DMS114 treated with DMSO at 0.1 percent for 48 hours (cell line): ENCODE measurements around the gene MAP3K9.

Experiments
- DNase-seq: peaks from one replicate; lab custom pipeline; 2025; ENCODE audit not compliant: unreplicated experiment; lab: John Stamatoyannopoulos, UW

Gene MAP3K9

GRCh38 chr14:70788898-70789297 is 20.4 kb downstream of the MAP3K9 start:
- no peak for DNase-seq

- DNase-seq, result no peak
Observed at GRCh38 chr14:70785556-70785955, 23.8 kb downstream of the MAP3K9 start.

GRCh38 chr14:70784886-70785285 is 24.4 kb downstream of the MAP3K9 start:
- DNase-seq, result no peak

- no peak for DNase-seq
Observed at GRCh38 chr14:70782361-70782760, 27.0 kb downstream of the MAP3K9 start.

DNA sequence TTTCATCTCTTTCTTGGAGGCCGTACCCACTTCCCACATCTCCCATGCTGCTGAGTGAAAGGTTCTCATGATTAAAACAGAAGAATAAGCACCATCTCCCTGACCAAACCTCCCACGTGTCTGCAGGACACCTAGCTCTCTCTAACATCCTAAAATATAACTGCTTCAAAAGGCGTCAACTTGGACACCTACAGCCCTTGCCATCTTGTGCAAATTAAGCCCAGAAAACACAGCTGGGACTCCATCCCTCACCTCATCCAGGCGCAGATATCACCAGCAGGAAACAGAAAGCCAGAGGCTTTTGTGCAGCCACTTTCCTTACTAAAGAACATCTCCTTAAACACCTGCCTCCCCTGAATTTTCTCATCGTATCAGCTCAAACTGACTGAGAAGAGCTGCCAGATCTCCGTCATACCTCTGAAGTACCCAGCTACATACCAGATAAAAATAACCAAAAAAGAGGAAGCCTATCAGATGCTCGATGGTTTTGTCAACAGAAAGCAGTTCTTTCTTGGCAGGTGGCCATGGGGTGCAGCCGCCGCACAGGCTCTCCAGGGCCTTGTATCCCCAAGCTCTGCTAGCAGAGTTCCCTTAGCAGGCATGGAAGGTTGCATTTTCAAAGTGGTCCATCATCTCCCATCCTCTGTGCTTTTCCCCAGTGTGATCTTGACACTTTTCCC is 28.8 kb downstream of the MAP3K9 start:
- DNase-seq, result no peak

DNA sequence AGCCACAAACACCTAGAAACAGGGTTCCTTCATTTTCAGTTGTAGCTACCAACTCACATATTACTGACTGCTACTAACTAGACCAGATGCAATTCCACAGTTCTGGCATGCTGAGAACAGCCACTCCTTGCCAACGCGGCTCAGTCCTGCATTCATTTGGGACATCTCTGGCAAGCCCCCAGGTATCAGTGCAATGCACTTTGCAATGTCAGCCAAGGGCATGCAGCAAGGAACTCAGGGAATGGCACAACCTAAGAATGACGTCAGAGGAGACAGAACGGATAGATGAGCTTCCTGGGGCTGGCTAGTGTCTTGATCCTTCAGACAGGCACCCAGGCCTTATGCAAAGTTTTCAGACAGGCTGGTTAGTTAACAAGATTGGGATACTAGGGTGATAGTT is 29.6 kb downstream of the MAP3K9 start:
- DNase-seq, result no peak

GRCh38 chr14:70776197-70776596 is 33.1 kb downstream of the MAP3K9 start:
- no peak for DNase-seq

- no peak for DNase-seq
Observed at GRCh38 chr14:70773182-70773862, 36.0 kb downstream of the MAP3K9 start.

DNA sequence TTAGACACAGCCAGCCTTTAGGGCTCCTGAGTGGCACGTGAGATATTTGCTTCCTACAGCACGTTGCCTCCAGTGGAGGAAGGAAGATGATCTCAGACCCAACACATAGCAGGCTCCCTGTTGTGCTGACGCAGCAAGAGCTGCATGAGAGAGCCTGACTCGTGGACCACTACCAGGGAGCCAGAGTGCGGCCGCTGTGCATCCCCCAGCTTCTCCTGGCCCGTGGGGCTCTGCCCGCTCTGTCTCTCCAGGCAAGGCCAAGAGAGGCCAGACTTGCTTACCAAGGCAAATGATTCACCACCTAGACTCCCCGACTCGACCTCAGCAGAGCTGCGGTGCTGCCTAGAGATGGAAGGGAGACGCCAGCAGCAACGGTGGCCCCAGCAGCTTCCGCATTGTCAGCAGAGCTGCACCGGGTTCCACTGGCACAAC is 37.5 kb downstream of the MAP3K9 start:
- no peak for DNase-seq

- DNase-seq, result no peak
Observed at GRCh38 chr14:70770490-70770889, 38.8 kb downstream of the MAP3K9 start.

DNA sequence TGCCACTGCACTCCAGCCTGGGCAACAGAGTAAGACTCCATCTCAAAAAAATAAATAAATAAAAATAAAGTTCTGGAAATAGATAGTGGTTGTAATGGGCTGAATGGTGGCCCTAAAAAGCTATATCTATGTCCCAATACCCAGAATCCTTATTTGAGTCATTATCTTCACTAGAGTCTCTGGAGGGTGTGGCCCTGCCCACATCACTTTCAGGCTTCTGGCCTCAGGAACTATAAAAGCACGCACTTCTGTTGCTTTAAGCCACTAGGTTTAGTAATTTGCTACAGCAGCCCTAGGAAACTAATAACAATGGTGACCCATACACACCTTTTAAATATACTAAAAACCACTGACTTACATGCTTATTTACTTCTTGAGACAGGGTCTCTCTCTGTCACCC is 49.9 kb downstream of the MAP3K9 start:
- DNase-seq, result no peak

DNA sequence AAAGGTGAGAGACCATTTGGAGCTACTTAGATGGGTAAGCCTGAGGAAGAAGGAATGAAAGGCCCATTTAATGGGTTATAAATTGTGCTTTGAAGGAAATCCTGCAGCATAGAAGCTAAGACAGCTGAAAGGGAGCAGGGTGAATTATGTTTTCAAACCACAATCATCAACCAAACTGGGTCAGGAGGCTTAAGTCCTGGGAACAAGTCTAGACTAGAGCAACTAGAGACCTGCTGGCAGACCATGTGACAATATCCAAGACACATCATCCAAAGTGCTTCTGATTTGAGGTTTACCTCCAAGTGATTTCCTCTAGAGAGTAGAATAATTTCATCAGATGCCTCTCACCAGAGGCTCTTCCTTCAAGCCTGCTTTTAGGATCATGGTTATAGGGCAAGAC is 53.7 kb downstream of the MAP3K9 start:
- DNase-seq, result no peak

- DNase-seq, result no peak
Observed at GRCh38 chr14:70754991-70755390, 54.3 kb downstream of the MAP3K9 start.

DNA sequence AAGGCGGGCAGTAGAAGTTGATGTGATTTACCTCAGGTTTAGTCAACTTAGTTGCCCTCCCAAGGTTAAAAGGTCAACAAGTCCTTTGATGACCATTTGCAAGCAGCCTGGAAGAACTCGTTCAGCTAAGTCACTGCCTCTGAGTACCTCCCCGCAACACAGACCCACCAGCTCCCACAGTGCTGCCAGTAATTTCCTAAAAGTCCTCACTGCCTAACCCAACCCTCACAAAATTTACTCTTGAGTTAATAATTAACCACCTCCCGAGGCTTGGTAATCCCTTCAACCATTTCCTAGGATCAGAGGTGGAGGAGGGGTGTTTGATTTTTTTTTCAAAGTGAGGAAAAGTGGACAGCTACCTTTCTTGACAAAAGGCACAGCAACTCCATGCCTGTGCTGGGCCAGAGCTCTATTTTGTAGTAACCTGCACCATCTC is 55.8 kb downstream of the MAP3K9 start:
- no peak for DNase-seq

GRCh38 chr14:70748422-70748821 is 60.9 kb downstream of the MAP3K9 start:
- DNase-seq, result no peak

DNA sequence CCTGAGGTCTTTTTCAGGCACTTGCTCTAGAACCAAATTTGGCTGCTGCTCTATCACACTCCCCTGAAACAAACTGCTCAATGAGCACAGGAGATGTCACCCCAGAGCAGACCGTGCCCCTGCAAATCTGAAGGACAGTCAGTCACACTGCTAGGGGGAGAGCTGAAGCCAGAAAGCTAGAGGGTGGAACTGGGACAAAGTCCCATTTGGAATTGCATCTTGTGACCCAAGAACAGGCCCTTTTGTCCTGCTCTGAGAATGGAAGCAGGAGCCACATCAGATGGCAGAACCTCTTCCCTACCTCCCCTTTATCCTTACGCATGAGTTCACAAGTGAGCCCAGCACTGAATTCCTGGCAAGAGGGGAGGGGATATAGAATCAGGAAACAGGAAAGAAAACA is 64.7 kb downstream of the MAP3K9 start:
- no peak for DNase-seq

DNA sequence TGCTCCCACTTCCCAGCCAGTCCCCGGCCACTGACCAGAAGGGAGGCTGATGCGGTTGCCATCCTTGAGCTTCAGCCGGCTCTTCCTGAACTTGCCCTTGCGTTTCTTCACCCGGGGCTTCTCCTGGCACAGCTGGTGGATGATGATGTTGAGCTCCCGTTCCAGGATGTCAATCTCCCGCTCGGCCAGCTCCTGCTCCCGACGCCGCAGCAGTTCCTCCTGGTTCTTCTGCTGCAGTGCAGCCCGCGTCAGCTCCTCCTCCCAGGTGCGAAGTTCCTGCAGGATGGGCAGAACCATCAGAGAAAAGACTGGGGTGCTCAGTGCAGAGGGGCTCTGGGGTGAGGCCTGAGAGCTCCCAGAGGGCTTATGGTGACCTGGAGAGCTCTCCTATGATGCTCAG is 67.0 kb downstream of the MAP3K9 start:
- no peak for DNase-seq

DNA sequence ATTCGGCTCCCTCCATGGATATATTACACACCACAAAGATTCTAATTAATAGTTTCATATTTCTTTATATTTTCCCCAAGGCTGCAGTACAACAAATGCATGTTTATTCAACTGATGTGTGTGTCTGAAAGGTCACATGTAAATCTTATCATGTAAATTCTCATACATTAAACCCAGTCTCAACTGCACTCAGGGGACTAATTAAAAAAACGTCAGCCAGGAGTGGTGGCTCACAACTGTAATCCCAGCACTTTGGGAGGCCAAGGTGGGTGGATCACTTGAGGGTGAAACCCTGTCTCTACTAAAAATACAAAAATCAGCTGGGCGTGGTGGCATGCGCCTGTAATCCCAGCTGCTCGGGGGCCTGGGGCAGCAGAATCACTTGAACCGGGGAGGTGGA is 67.8 kb downstream of the MAP3K9 start:
- DNase-seq, result no peak

DNA sequence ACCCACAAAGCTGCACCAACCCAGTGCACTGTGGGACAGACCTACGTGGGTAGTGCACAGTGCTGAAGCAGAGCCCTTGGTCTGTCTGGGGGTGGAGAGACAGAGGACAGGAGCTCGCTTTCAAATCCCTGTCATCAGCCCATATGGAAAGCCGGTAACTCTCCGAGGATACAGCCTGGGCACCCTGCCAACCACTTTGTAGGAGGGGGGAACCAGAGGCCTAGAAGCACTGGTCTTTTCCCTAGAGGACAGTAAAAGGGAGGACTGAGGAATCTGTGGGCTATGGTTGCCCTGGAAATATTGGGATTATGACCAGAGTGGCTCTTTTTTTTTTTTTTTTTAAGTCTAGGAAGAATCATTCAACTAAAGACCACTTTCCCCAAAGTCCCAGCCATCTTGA is 74.3 kb downstream of the MAP3K9 start:
- DNase-seq, result no peak

DNA sequence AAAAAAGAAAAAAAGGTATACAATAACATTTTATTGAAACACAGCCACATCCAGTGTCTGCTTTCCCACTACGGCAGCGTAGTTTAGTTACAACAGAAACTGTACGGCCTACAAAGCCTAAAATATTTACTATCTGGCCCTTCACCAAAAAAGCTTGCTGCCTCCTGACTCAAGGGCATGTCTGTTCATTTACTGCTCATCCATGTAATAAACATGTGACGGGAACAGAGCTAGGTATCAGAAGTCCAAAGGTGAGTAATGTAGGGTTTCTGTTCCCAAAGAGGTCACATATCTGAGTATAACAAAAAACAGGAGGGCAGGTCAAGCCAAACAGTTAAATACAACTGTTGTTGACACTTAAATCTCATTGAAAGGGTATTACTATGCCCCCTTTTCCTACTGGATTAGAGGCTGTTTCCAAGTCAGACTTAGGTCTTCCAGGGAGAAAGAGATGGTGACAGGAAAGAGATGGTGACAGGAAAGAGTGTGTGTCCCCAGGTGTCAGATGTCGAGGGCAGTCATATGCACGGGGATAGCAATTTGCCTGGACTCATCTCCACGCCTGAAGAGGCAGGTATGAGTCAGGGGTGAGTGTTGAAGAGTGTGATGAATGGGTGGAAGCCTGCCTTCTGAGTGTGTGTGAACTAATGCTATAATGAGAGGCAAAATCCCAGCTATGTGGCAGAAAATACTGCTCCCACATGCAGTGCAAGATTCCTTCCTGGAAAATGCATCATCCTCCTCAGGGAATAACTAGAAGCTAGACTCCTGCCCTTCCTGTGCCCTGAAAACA is 77.7 kb downstream of the MAP3K9 start:
- no peak for DNase-seq

DNA sequence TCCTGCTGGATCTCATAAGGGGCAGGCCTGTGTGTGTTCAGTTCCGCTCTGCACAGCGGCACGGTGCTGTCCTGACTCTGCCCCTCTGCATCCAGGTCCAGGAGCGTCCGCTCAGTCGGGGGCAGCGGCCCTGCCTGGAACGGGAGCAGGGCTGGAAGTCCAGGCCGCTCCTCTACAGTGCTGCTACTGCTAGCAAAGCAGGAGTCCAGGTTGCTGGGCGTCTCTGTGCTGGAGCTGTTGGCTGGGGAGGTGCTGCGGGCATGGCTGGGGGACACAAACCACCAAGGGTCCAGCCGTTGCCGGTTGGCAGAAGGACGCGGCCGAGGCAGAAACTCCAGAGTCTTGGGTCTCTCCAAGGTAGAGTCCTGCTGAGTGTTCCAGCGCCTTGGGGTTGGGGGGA is 78.9 kb downstream of the MAP3K9 start:
- DNase-seq, result no peak
